Measurements from ENCODE around the gene PEX12. TPM values are rescaled to one million over a fixed set of nuclear protein-coding genes. Genes with fewer than 3 reads are reported as not detected.
"Not testable (repeated sequence)": the region's sequence is repeated elsewhere in the genome, so short reads cannot be mapped to it uniquely, and the experiment has no call there.

Gene PEX12
- total RNA-seq, 6 experiments from 2014 or later, result 6.2 to 9.0 (median 7.2) TPM

- Mint-ChIP-seq H3K4me1 (ENCODE audit: low read depth) (peaks cover 44% of the 10 kb centered on the region), H3K27ac (no peak within 1 kb of the TSS), H3K36me3 (ENCODE audit: low read depth) (no peaks in the 10 kb centered on the region), H3K9me3 (no peaks in the 10 kb centered on the region), H3K27me3 (ENCODE audit: insufficient read depth) (no peaks in the 10 kb centered on the region), H3K4me3 (no peak within 1 kb of the TSS)
- no peak for TF ChIP-seq CTCF (IDR thresholded peaks at IDR 0.05)
- no peak for DNase-seq
Observed at GRCh38 chr17:35537601-35538141, 40.7 kb downstream of the PEX12 start, which contains the start of gene SLFN12L. Gene SLFN12L (minus strand): TSS chr17:35537678. CDS start chr17:35522364, 15,314 bp downstream.

GRCh38 chr17:35536664-35537171 lies 41.7 kb downstream of the PEX12 start:
- Mint-ChIP-seq H3K4me3 (no peak overlapping the region), H3K27ac (no peak overlapping the region), H3K9me3 (no peaks in the 10 kb centered on the region), H3K27me3 (ENCODE audit: insufficient read depth) (peaks cover 1% of the 10 kb centered on the region; the same call in 1 of the 2 replicates), H3K4me1 (ENCODE audit: low read depth) (peaks cover 44% of the 10 kb centered on the region), H3K36me3 (ENCODE audit: low read depth) (no peaks in the 10 kb centered on the region)
- no peak for TF ChIP-seq CTCF (IDR thresholded peaks at IDR 0.05)
- no peak for DNase-seq

GRCh38 chr17:35535406-35535805 lies 43.0 kb downstream of the PEX12 start:
- not testable (repeated sequence) for H3K27me3 Mint-ChIP-seq (ENCODE audit: insufficient read depth); H3K27ac Mint-ChIP-seq; H3K9me3 Mint-ChIP-seq; H3K4me3 Mint-ChIP-seq; H3K36me3 Mint-ChIP-seq (ENCODE audit: low read depth); DNase-seq
- H3K4me1 Mint-ChIP-seq (ENCODE audit: low read depth), result peaks cover 32% of the 10 kb centered on the region

- Mint-ChIP-seq H3K9me3 (no peaks in the 10 kb centered on the region), H3K36me3 (ENCODE audit: low read depth) (no peaks in the 10 kb centered on the region), H3K27me3 (ENCODE audit: insufficient read depth) (peaks cover 1% of the 10 kb centered on the region; the same call in 1 of the 2 replicates), H3K4me1 (ENCODE audit: low read depth) (peaks cover 27% of the 10 kb centered on the region), H3K27ac (no peak overlapping the region), H3K4me3 (no peak overlapping the region)
- DNase-seq, result no peak
- TF ChIP-seq CTCF (IDR thresholded peaks at IDR 0.05), result no peak
Observed at GRCh38 chr17:35534576-35535093, 43.7 kb downstream of the PEX12 start.

GRCh38 chr17:35531160-35531559 lies 47.2 kb downstream of the PEX12 start:
- DNase-seq, result no peak
- no peaks in the 10 kb centered on the region for H3K36me3 Mint-ChIP-seq (ENCODE audit: low read depth)
- H3K27me3 Mint-ChIP-seq (ENCODE audit: insufficient read depth), result peaks cover 5% of the 10 kb centered on the region
- H3K27ac Mint-ChIP-seq, result no peak overlapping the region
- H3K4me3 Mint-ChIP-seq, result no peak overlapping the region
- peaks cover 7% of the 10 kb centered on the region; the same call in 1 of the 2 replicates for H3K9me3 Mint-ChIP-seq
- peaks cover 6% of the 10 kb centered on the region for H3K4me1 Mint-ChIP-seq (ENCODE audit: low read depth)
- TF ChIP-seq CTCF (IDR thresholded peaks at IDR 0.05), result no peak

- Mint-ChIP-seq H3K36me3 (ENCODE audit: low read depth) (no peaks in the 10 kb centered on the region), H3K9me3 (peaks cover 7% of the 10 kb centered on the region; the same call in 1 of the 2 replicates), H3K27me3 (ENCODE audit: insufficient read depth) (peaks cover 12% of the 10 kb centered on the region), H3K4me1 (ENCODE audit: low read depth) (peaks cover 6% of the 10 kb centered on the region), H3K27ac (no peak overlapping the region), H3K4me3 (no peak overlapping the region)
- no peak for TF ChIP-seq CTCF (IDR thresholded peaks at IDR 0.05)
- no peak for DNase-seq
Observed at GRCh38 chr17:35529866-35530265, 48.5 kb downstream of the PEX12 start.

GRCh38 chr17:35529326-35529725 lies 49.0 kb downstream of the PEX12 start:
- not testable (repeated sequence) for H3K9me3 Mint-ChIP-seq; H3K4me1 Mint-ChIP-seq (ENCODE audit: low read depth); H3K36me3 Mint-ChIP-seq (ENCODE audit: low read depth); H3K4me3 Mint-ChIP-seq; H3K27ac Mint-ChIP-seq; DNase-seq
- peaks cover 12% of the 10 kb centered on the region for H3K27me3 Mint-ChIP-seq (ENCODE audit: insufficient read depth)
